Body of pancreas (tissue), 4 donors: ENCODE data around the gene ATF7IP.

Experiments used
- CTCF ChIP-seq, 7 experiments: fragments of 450-650 bp in 4 of 7; fragments of 200-600 bp in 3 of 7; sonication (generic) in 3 of 7; IDR thresholded peaks; one replicate each; pipeline ENCODE4 v1.5.1; 2016 to 2019; ENCODE audit warnings: antibody characterized with exemption in 7 of 7
- POLR2A ChIP-seq, 3 donors: fragments of 450-650 bp; IDR thresholded peaks; one replicate each; pipeline ENCODE4 v1.6.1; 2016; ENCODE audit warnings: antibody characterized with exemption in 3 of 3, mild to moderate bottlenecking in 2 of 3

- TF ChIP-seq CTCF (IDR thresholded peaks at IDR 0.05) (no peak), POLR2A (IDR thresholded peaks at IDR 0.05) (no peak)
These were observed 37.8 kb upstream of the ATF7IP start for GRCh38 chr12:14327711-14328110.
